A549 (cell line): ENCODE measurements around the gene ANKRD34A. TPM values are rescaled to one million over a fixed set of nuclear protein-coding genes. Genes with fewer than 3 reads are reported as not detected.
A peak's percentile ranks its signal among the peaks of the same experiment; 100 is the strongest.
"Not testable (repeated sequence)": the region's sequence is repeated elsewhere in the genome, so short reads cannot be mapped to it uniquely, and the experiment has no call there.

Experiments used
- ATAC-seq, 2 experiments: fragments of 200-7000 bp in 1 of 2; fragments of >200 bp in 1 of 2; cut with Nextera tagmentation in 1 of 2; cut with Tn5 transposase in 1 of 2; 3 replicates each; pipeline versions ENCODE4 v1.8.0 to v1.9.1; 2018 to 2020; ENCODE audit warnings: mild to moderate bottlenecking in 1 of 2, moderate library complexity in 1 of 2
- CTCF ChIA-PET: fragments of 300-600 bp; sonication (Branson Sonifier 250); formaldehyde crosslinking; extraction: SDS; loops from one replicate; lab custom pipeline; 2021; ENCODE audit warnings: antibody characterized with exemption, inconsistent platforms; lab: Yijun Ruan, JAX
- POLR2A ChIA-PET: fragments of 350-600 bp; formaldehyde crosslinking; extraction: SDS; loops from one replicate; lab custom pipeline; 2021; ENCODE audit warnings: antibody characterized with exemption, inconsistent platforms; lab: Yijun Ruan, JAX
- DNase-seq, 2 experiments: peaks; one replicate each; pipeline versions ENCODE4 v3.0.0 to v3.0.0-alpha.2; 2011 to 2016; ENCODE audit warnings: low read depth in 1 of 2, low spot score in 1 of 2
- FAIRE-seq: peaks from 2 replicates; lab custom pipeline; 2011; peaks lifted over from hg19 to GRCh38; lab: Jason Lieb, UNC
- H3K27ac ChIP-seq, 2 experiments: fragments of >200 bp; sonication (Bioruptor Twin); formaldehyde crosslinking; 3 replicates each; pipeline ENCODE4 v1.5.1; 2016 to 2017
- H3K4me1 ChIP-seq: fragments of >200 bp; sonication (Bioruptor Twin); formaldehyde crosslinking; 3 replicates; pipeline ENCODE4 v1.6.1; 2016
- H3K4me2 ChIP-seq: fragments of >200 bp; sonication (Bioruptor Twin); formaldehyde crosslinking; 3 replicates; pipeline ENCODE4 v1.6.1; 2016
- H3K4me3 ChIP-seq: fragments of >200 bp; sonication (Bioruptor Twin); formaldehyde crosslinking; 3 replicates; pipeline ENCODE4 v1.5.1; 2016
- H3K9me3 ChIP-seq: fragments of >200 bp; sonication (Bioruptor Twin); formaldehyde crosslinking; 3 replicates; pipeline ENCODE4 v1.6.1; 2016
- CBX2 ChIP-seq: fragments of 200-600 bp; sonication (generic); IDR thresholded peaks from 2 replicates; pipeline ENCODE4 v1.6.1; 2016; ENCODE audit warnings: low read depth, mild to moderate bottlenecking, borderline replicate concordance
- CBX8 ChIP-seq: fragments of 200-600 bp; sonication (generic); IDR thresholded peaks from 2 replicates; pipeline ENCODE4 v1.6.1; 2016
- CHD4 ChIP-seq: fragments of 200-600 bp; sonication (generic); IDR thresholded peaks from 2 replicates; pipeline ENCODE4 v1.6.1; 2016; ENCODE audit warnings: antibody characterized with exemption, mild to moderate bottlenecking, borderline replicate concordance
- EHF ChIP-seq: fragments of 250-450 bp; sonication (Bioruptor Pico); IDR thresholded peaks from 2 replicates; pipeline ENCODE4 v1.5.0; 2020; ENCODE audit warnings: mild to moderate bottlenecking
- EHMT2 ChIP-seq: fragments of 200-600 bp; sonication (generic); IDR thresholded peaks from 2 replicates; pipeline ENCODE4 v1.6.1; 2016; ENCODE audit warnings: antibody characterized with exemption, low read depth, mild to moderate bottlenecking, moderate library complexity
- EP300 ChIP-seq, 2 experiments: fragments of >200 bp; sonication (Bioruptor Twin); formaldehyde crosslinking; IDR thresholded peaks; 2 replicates in 1 of 2; 3 replicates in 1 of 2; pipeline ENCODE4 v1.6.1; 2016 to 2017
- ESRRA ChIP-seq: fragments of 150-350 bp; IDR thresholded peaks from 2 replicates; pipeline ENCODE4 v1.6.1; 2014; ENCODE audit warnings: mild to moderate bottlenecking, low read length, borderline replicate concordance
- FOSB ChIP-seq: fragments of 250-450 bp; sonication (Bioruptor Pico); IDR thresholded peaks from 2 replicates; pipeline ENCODE4 v1.5.0; 2020; ENCODE audit warnings: mild to moderate bottlenecking, moderate library complexity
- FOSL2 ChIP-seq, 2 experiments: fragments of 450-650 bp in 1 of 2; fragments of >200 bp in 1 of 2; sonication (Bioruptor Twin) in 1 of 2; formaldehyde crosslinking; IDR thresholded peaks; 2 replicates each; pipeline versions ENCODE4 v1.5.0 to v1.6.1; 2016 to 2020; ENCODE audit warnings: mild to moderate bottlenecking in 1 of 2, moderate library complexity in 1 of 2
- HES2 ChIP-seq: fragments of >200 bp; sonication (Bioruptor Twin); formaldehyde crosslinking; IDR thresholded peaks from 2 replicates; pipeline ENCODE4 v1.6.1; 2016
- HOXA7 ChIP-seq: fragments of 250-450 bp; sonication (Bioruptor Pico); IDR thresholded peaks from 2 replicates; pipeline ENCODE4 v1.5.0; 2020; ENCODE audit warnings: mild to moderate bottlenecking, moderate library complexity
- JUN ChIP-seq, 2 experiments: fragments of >200 bp; sonication (Bioruptor Twin); formaldehyde crosslinking; IDR thresholded peaks; 2 replicates in 1 of 2; 3 replicates in 1 of 2; pipeline ENCODE4 v1.6.1; 2016 to 2017
- JUNB ChIP-seq: fragments of >200 bp; sonication (Bioruptor Twin); formaldehyde crosslinking; IDR thresholded peaks from 2 replicates; pipeline ENCODE4 v1.6.1; 2016
- KDM1A ChIP-seq: fragments of 200-600 bp; sonication (generic); IDR thresholded peaks from 2 replicates; pipeline ENCODE4 v1.6.1; 2016; ENCODE audit warnings: low read depth, mild to moderate bottlenecking
- MAFK ChIP-seq: fragments of 450-650 bp; IDR thresholded peaks from 2 replicates; pipeline ENCODE4 v1.6.1; 2014; ENCODE audit not compliant: partially characterized antibody
- RAD21 ChIP-seq, 2 experiments: fragments of >200 bp in 1 of 2; sonication (Bioruptor Twin) in 1 of 2; formaldehyde crosslinking in 1 of 2; IDR thresholded peaks in 1 of 2; conservative IDR thresholded peaks in 1 of 2; 2 replicates in 1 of 2; 3 replicates in 1 of 2; pipeline ENCODE4 v1.6.1; 2012 to 2018; ENCODE audit warnings: inconsistent platforms in 1 of 2
- RCOR1 ChIP-seq: fragments of 150-350 bp; IDR thresholded peaks from 2 replicates; pipeline ENCODE4 v1.6.1; 2014; ENCODE audit warnings: antibody characterized with exemption, low read length, low read depth
- REST ChIP-seq: fragments of 200-600 bp; sonication (generic); IDR thresholded peaks from 2 replicates; pipeline ENCODE4 v1.6.1; 2016; ENCODE audit warnings: antibody characterized with exemption, mild to moderate bottlenecking, moderate library complexity
- RFX5 ChIP-seq: fragments of 450-650 bp; IDR thresholded peaks from 2 replicates; pipeline ENCODE4 v1.7.1; 2014; ENCODE audit warnings: antibody characterized with exemption, mild to moderate bottlenecking, moderate library complexity
- SMC3 ChIP-seq: fragments of >200 bp; sonication (Bioruptor Twin); formaldehyde crosslinking; IDR thresholded peaks from 3 replicates; pipeline ENCODE4 v1.6.1; 2018; ENCODE audit warnings: inconsistent platforms
- ZNF302 ChIP-seq: fragments of 250-450 bp; sonication (Bioruptor Pico); IDR thresholded peaks from 2 replicates; pipeline ENCODE4 v1.9.0; 2021; ENCODE audit warnings: inconsistent platforms, mild to moderate bottlenecking, moderate library complexity
- WGBS: methylation state at CpG from one replicate; pipeline ENCODE4 v1.1.6; 2017; ENCODE audit errors: missing lambda C conversion rate; 5-methylcytosine and 5-hydroxymethylcytosine counted together
- polyA plus RNA-seq, 4 experiments: library from polyadenylated mRNA; depleted of rRNA in 3 of 4; stranded (reverse); fragments of >200 nt; fragmentation: RNase III in 1 of 4; extraction: RNeasy Plus Mini Kit Qiagen cat#74134 plus additional on column Dnase treatment in 1 of 4; gene quantifications; 2 replicates in 3 of 4; 3 replicates in 1 of 4; pipeline ENCODE4 v1.2.3, GENCODE V29; 2011 to 2017
- TF ChIP-seq, protein P1 (sequence below): fragments of 250-450 bp; sonication (Bioruptor Pico); IDR thresholded peaks from 2 replicates; pipeline ENCODE4 v1.5.0; 2020; ENCODE audit warnings: low read depth, mild to moderate bottlenecking, moderate library complexity
- TF ChIP-seq, protein P2 (sequence below): fragments of >200 bp; sonication (Bioruptor Twin); formaldehyde crosslinking; IDR thresholded peaks from 3 replicates; pipeline ENCODE4 v1.6.1; 2016

ANKRD34A gene
- polyA plus RNA-seq, 2 of the 4 experiments (the other 2 are of a cell fraction) = 0.30 to 0.39 TPM

- no peak overlapping the region for H3K4me2 ChIP-seq
- H3K27ac ChIP-seq = no peak overlapping the region; a peak in 1 of 6 replicates
- no peak overlapping the region for H3K4me3 ChIP-seq
- ChIA-PET CTCF (interaction anchor here (0.8 to 2.1 kb wide), 9 partner anchors 9 to 91 kb away, joined by 3 to 8 read pairs (median 4); partner anchors contain the start of genes ITGA10, LIX1L, NUDT17 and RBM8A), POLR2A (interaction anchor here (1.0 to 2.2 kb wide), 3 partner anchors 9 to 22 kb away, joined by 3 to 9 read pairs (median 3); partner anchors contain the start of genes LIX1L and RBM8A)
- WGBS = 92% methylated on average over 8 of the region's 8 CpGs
- TF ChIP-seq JUN (IDR thresholded peaks at IDR 0.05) = no peak
- TF ChIP-seq KDM1A = no peak
- TF ChIP-seq EHMT2 = no peak
- TF ChIP-seq, protein P1, sequence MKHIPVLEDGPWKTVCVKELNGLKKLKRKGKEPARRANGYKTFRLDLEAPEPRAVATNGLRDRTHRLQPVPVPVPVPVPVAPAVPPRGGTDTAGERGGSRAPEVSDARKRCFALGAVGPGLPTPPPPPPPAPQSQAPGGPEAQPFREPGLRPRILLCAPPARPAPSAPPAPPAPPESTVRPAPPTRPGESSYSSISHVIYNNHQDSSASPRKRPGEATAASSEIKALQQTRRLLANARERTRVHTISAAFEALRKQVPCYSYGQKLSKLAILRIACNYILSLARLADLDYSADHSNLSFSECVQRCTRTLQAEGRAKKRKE (CRISPR knock-in tag) = no peak
- no peak for TF ChIP-seq RFX5
- no peaks in the 10 kb centered on the region for H3K9me3 ChIP-seq
- no peak for ATAC-seq
- FAIRE-seq = no peak
- H3K4me1 ChIP-seq = no peaks in the 10 kb centered on the region
- no peak for DNase-seq
Measured at GRCh38 chr1:145936247-145936646, 28.1 kb downstream of the ANKRD34A start.

DNA sequence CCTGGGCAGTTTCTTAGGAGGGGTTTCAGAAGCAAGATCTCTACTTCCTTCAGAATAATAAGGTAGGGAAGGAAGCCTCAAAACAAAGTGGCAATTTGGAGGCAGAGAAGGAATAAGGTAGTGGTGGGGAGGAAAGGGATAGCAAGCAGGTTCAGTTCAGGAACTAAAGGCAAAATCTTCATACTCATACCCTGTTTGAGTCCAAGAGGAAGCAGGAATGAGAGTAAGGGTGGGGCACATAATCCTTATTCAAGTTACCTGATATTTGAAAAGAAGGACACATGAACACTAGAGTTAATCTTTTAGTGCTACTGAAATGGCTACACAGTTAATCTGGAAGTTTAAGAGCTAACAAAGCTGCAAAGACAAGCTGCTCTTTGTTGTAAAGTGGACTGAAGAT, 28.7 kb downstream of the ANKRD34A start:
- no peak for ATAC-seq
- POLR2A ChIA-PET = interaction anchor here (2.2 kb wide), 1 partner anchor 8 kb away, joined by 9 read pairs; the partner anchor contains the start of gene RBM8A
- Histone ChIP-seq H3K27ac (no peak overlapping the region), H3K4me3 (no peak overlapping the region), H3K4me2 (no peak overlapping the region), H3K9me3 (no peaks in the 10 kb centered on the region), H3K4me1 (no peaks in the 10 kb centered on the region)
- no peak for FAIRE-seq
- TF ChIP-seq FOSB (no peak), FOSL2 (IDR thresholded peaks at IDR 0.05) (no peak), FOSL2 (CRISPR knock-in tag; IDR thresholded peaks at IDR 0.05) (no peak), RCOR1 (no peak), CBX8 (no peak), HOXA7 (CRISPR knock-in tag) (no peak), RFX5 (no peak), CHD4 (no peak), EP300 (IDR thresholded peaks at IDR 0.05) (no peak), ESRRA (no peak), MAFK (no peak)
- no peak for DNase-seq
- CTCF ChIA-PET = interaction anchor here (1.2 to 2.1 kb wide), 5 partner anchors 8 to 90 kb away, joined by 3 to 7 read pairs (median 5); partner anchors contain the start of genes ITGA10, NUDT17 and RBM8A

DNA sequence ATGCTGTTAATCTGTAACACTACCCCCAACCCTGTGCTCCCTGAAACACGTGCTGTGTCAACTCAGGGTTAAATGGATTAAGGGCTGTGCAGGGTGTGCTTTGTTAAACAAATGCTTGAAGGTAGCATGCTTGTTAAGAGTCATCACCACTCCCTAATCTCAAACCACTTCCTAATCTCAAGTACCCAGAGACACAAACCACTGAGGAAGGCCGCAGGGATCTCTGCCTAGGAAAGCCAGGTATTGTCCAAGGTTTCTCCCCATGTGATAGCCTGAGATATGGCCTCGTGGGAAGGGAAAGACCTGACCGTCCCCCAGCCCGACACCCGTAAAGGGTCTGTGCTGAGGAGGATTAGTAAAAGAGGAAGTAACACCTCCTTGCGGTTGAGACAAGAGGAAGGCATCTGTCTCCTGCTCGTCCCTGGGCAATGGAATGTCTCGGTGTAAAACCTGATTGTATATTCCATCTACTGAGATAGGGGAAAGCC, 31.8 kb downstream of the ANKRD34A start:
- H3K4me1 ChIP-seq, ATAC-seq, H3K4me2 ChIP-seq, FAIRE-seq, POLR2A ChIA-PET, H3K4me3 ChIP-seq, H3K9me3 ChIP-seq, H3K27ac ChIP-seq, DNase-seq: not testable (repeated sequence)
- CTCF ChIA-PET = interaction anchor here (1.4 to 1.9 kb wide), 3 partner anchors 25 to 75 kb away, joined by 4 to 9 read pairs (median 5); partner anchors contain the start of gene LIX1L
- WGBS = 82% methylated on average over 9 of the region's 9 CpGs

GRCh38 chr1:145927916-145928643, 36.3 kb downstream of the ANKRD34A start:
- WGBS = 56% methylated on average over 20 of the region's 20 CpGs
- POLR2A ChIA-PET = interaction anchor here (0.6 to 3.3 kb wide), 28 partner anchors 8 to 647 kb away, joined by 3 to 62 read pairs (median 5); partner anchors contain the start of genes ANKRD34A, LIX1L, NUDT17 and PEX11B
- TF ChIP-seq HOXA7 (CRISPR knock-in tag) (no peak), CBX2 (no peak), ZNF302 (CRISPR knock-in tag) (no peak), REST (no peak), JUNB (no peak), RAD21 (conservative IDR thresholded peaks at IDR 0.05 in 1 of 2, IDR thresholded peaks at IDR 0.05 in 1 of 2) (no peak), HES2 (no peak), EHF (CRISPR knock-in tag) (no peak), SMC3 (no peak)
- TF ChIP-seq, protein P2, sequence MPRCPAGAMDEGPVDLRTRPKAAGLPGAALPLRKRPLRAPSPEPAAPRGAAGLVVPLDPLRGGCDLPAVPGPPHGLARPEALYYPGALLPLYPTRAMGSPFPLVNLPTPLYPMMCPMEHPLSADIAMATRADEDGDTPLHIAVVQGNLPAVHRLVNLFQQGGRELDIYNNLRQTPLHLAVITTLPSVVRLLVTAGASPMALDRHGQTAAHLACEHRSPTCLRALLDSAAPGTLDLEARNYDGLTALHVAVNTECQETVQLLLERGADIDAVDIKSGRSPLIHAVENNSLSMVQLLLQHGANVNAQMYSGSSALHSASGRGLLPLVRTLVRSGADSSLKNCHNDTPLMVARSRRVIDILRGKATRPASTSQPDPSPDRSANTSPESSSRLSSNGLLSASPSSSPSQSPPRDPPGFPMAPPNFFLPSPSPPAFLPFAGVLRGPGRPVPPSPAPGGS = no peak

More at GRCh38 chr1:145927916-145928643, 36.3 kb downstream of the ANKRD34A start:
- no peak for FAIRE-seq
- peaks cover 10% of the 10 kb centered on the region; the same call in 2 of the 3 replicates for H3K4me1 ChIP-seq
- CTCF ChIA-PET = interaction anchor here (0.8 to 6.2 kb wide), 16 partner anchors 8 to 82 kb away, joined by 3 to 41 read pairs (median 8); partner anchors contain the start of genes ANKRD34A, LIX1L, NUDT17 and PEX11B
- DNase-seq = no peak
- peak overlapping the region; percentile 91 for H3K4me2 ChIP-seq
- H3K4me3 ChIP-seq = peak overlapping the region; percentile 84
- H3K9me3 ChIP-seq = no peaks in the 10 kb centered on the region
- no peak for ATAC-seq
- H3K27ac ChIP-seq = peak overlapping the region; percentile 97
